DND-41 (cell line): Measurements from ENCODE around the gene NR1H4.

Experiments used
- ATAC-seq: fragments of 200-7000 bp; cut with Tn5 transposase; 3 replicates; pipeline ENCODE4 v1.9.1; 2021; ENCODE audit warnings: low read depth; ENCODE audit not compliant: insufficient read depth
- DNase-seq: peaks from one replicate; pipeline ENCODE4 v3.0.0-alpha.2; 2020
- H2AFZ ChIP-seq: 2 replicates; pipeline ENCODE4 v1.6.0; 2012; ENCODE audit warnings: low read depth, low read length
- H3K27ac ChIP-seq: 2 replicates; pipeline ENCODE4 v1.5.1; 2012; ENCODE audit warnings: low read length, inconsistent platforms
- H3K27me3 ChIP-seq: fragments of 200-600 bp; sonication (generic); 2 replicates; pipeline ENCODE4 v1.6.0; 2012; ENCODE audit warnings: low read length, mild to moderate bottlenecking, inconsistent platforms; ENCODE audit not compliant: insufficient read depth, poor library complexity
- H3K36me3 ChIP-seq: 2 replicates; pipeline ENCODE4 v1.5.1; 2012; ENCODE audit warnings: low read length, inconsistent platforms; ENCODE audit not compliant: insufficient read depth
- H3K4me1 ChIP-seq: 2 replicates; pipeline ENCODE4 v1.5.1; 2012; ENCODE audit warnings: mild to moderate bottlenecking, low read length; ENCODE audit not compliant: insufficient read depth
- H3K4me2 ChIP-seq: 2 replicates; pipeline ENCODE4 v1.6.0; 2012; ENCODE audit warnings: mild to moderate bottlenecking, moderate library complexity, low read length, inconsistent platforms; ENCODE audit not compliant: insufficient read depth
- H3K4me3 ChIP-seq, 2 experiments: fragments of 200-600 bp in 1 of 2; shearing (Covaris generic) in 1 of 2; 2 replicates each; pipeline ENCODE4 v1.5.1; 2012 to 2016; ENCODE audit warnings: inconsistent platforms in 2 of 2, low read length in 2 of 2, mild to moderate bottlenecking in 2 of 2, low read depth in 1 of 2, moderate library complexity in 1 of 2
- H3K79me2 ChIP-seq: 2 replicates; pipeline ENCODE4 v1.6.0; 2012; ENCODE audit warnings: low read length, inconsistent platforms; ENCODE audit not compliant: insufficient read depth
- H3K9ac ChIP-seq: 2 replicates; pipeline ENCODE4 v1.6.0; 2012; ENCODE audit warnings: low read depth, mild to moderate bottlenecking, inconsistent platforms, low read length, moderate library complexity
- H3K9me3 ChIP-seq: 2 replicates; pipeline ENCODE4 v1.5.1; 2012; ENCODE audit warnings: low read length, moderate library complexity, mild to moderate bottlenecking, inconsistent platforms; ENCODE audit not compliant: insufficient read depth, severe bottlenecking
- H4K20me1 ChIP-seq: 2 replicates; pipeline ENCODE4 v1.6.0; 2012; ENCODE audit warnings: low read length; ENCODE audit not compliant: insufficient read depth
- CTCF ChIP-seq: IDR thresholded peaks from 2 replicates; pipeline ENCODE4 v1.5.1; 2012; ENCODE audit warnings: borderline replicate concordance, low read length, moderate library complexity, mild to moderate bottlenecking; ENCODE audit not compliant: poor library complexity, severe bottlenecking; ENCODE audit errors: extremely low read depth
- EZH2 ChIP-seq: IDR thresholded peaks from 3 replicates; pipeline ENCODE4 v1.6.1; 2012; ENCODE audit warnings: borderline replicate concordance, low read depth, mild to moderate bottlenecking, moderate library complexity, low read length, inconsistent platforms; ENCODE audit not compliant: severe bottlenecking

NR1H4 gene

DNA sequence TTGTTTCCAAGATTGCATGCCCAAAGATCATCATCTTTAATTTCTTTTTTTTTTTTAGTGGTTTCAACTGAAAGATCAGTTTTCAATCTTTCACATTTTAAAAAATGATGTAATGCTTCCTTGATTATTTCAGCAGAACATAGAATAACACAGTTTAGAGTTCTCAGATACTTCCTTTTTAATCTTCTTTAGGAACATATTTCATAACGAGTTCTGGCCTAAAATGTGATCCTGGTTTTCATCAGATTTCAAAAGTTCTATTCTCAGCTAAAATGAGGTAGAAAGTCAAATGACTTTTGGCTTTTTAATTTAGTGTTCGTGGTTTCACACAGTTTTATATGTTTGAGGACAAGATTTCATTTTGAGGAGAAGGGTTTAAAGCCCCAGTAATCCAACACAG lies 40.0 kb upstream of the NR1H4 start:
- no peaks in the 10 kb centered on the region for H3K9me3 ChIP-seq
- no peaks in the 10 kb centered on the region for H4K20me1 ChIP-seq
- no peak overlapping the region for H3K9ac ChIP-seq
- ATAC-seq, result no peak
- no peak for TF ChIP-seq EZH2
- no peak for TF ChIP-seq CTCF
- H3K4me1 ChIP-seq, result no peaks in the 10 kb centered on the region
- H3K27ac ChIP-seq, result no peak overlapping the region
- no peak overlapping the region for H2AFZ ChIP-seq
- H3K79me2 ChIP-seq, result no peaks in the 10 kb centered on the region
- no peak overlapping the region for H3K4me3 ChIP-seq
- H3K36me3 ChIP-seq, result no peaks in the 10 kb centered on the region
- DNase-seq, result no peak
- H3K27me3 ChIP-seq, result no peaks in the 10 kb centered on the region
- H3K4me2 ChIP-seq, result no peak overlapping the region

GRCh38 chr12:100434177-100434576 lies 39.5 kb upstream of the NR1H4 start:
- H3K4me1 ChIP-seq, result no peaks in the 10 kb centered on the region
- no peaks in the 10 kb centered on the region for H3K79me2 ChIP-seq
- H2AFZ ChIP-seq, result no peak overlapping the region
- no peak overlapping the region for H3K9ac ChIP-seq
- no peaks in the 10 kb centered on the region for H4K20me1 ChIP-seq
- DNase-seq (no peak), ATAC-seq (no peak)
- no peaks in the 10 kb centered on the region for H3K27me3 ChIP-seq
- H3K36me3 ChIP-seq, result no peaks in the 10 kb centered on the region
- no peaks in the 10 kb centered on the region for H3K9me3 ChIP-seq
- H3K4me3 ChIP-seq, result no peak overlapping the region
- TF ChIP-seq EZH2, result no peak
- TF ChIP-seq CTCF, result no peak
- H3K27ac ChIP-seq, result no peak overlapping the region
- no peak overlapping the region for H3K4me2 ChIP-seq

DNA sequence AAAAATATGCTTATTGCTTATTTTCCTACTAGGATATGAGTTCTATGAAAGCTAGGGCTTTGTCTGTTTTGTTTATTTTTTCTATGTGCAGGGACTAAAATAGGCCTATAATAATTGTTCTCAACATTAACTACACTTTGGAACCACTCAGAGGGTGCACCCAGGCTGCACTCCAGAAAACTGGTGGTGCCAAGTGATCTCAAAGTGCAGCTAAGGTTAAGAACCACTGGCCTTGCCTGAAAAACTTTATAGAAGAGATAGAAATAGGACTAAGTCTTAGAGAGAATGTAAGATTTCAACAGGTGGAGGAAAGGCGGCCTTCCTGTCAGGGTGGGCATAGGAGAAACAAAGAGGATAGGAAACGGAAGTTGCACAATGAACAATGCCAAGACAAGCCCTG lies 37.7 kb upstream of the NR1H4 start:
- DNase-seq (no peak), ATAC-seq (no peak)
- no peak overlapping the region for H3K4me3 ChIP-seq
- no peak overlapping the region for H2AFZ ChIP-seq
- H3K27ac ChIP-seq, result no peak overlapping the region
- no peaks in the 10 kb centered on the region for H3K27me3 ChIP-seq
- H3K4me2 ChIP-seq, result no peak overlapping the region
- no peaks in the 10 kb centered on the region for H4K20me1 ChIP-seq
- no peaks in the 10 kb centered on the region for H3K36me3 ChIP-seq
- H3K9me3 ChIP-seq, result no peaks in the 10 kb centered on the region
- no peak overlapping the region for H3K9ac ChIP-seq
- TF ChIP-seq EZH2, result no peak
- TF ChIP-seq CTCF, result no peak
- no peaks in the 10 kb centered on the region for H3K79me2 ChIP-seq
- no peaks in the 10 kb centered on the region for H3K4me1 ChIP-seq

DNA sequence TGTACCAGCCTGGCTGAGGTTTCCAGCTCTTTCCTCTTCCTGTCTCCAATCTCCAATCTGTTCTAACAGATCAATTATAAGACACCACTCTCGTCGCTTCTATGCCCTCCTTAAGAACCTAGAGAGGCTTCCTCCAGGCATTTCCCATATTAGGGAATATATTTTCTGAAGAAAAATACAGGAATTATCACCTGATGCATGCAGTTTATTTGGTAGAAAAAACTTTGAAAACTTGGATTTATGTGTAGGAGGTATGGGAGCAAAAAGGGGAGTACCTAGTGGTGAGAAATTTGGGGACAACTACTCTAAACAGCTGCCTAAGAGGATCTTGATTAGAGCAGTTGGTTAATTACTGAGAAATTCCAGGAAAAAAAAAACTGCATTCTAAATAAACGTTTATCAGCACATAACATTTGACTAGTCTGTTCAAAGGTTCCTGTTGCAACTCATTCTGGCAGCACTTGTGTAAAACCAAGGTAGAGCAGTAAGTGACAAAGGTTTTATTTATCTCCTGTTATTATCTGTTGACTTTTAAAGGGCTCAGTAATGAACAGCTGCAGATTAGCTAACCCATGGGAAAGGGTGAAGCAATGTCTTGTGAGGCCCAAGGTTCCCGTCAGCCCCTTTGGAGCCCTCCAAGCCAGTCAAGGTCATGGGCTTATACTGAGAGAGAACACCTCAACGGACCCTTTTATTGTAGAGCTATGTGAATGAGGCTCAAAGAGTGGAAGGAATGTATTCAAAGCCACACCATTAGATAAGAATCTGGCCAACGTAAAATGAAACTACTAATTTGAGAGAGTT lies 36.4 kb upstream of the NR1H4 start:
- no peak for TF ChIP-seq CTCF
- TF ChIP-seq EZH2, result no peak
- Histone ChIP-seq H3K36me3 (no peaks in the 10 kb centered on the region), H2AFZ (no peak overlapping the region), H4K20me1 (no peaks in the 10 kb centered on the region), H3K4me1 (no peaks in the 10 kb centered on the region), H3K4me2 (no peak overlapping the region), H3K79me2 (no peaks in the 10 kb centered on the region), H3K27me3 (no peaks in the 10 kb centered on the region), H3K27ac (no peak overlapping the region), H3K4me3 (no peak overlapping the region), H3K9me3 (no peaks in the 10 kb centered on the region), H3K9ac (no peak overlapping the region)
- ATAC-seq (no peak), DNase-seq (no peak)
